ENCODE data around the gene TAGLN2.

Gene TAGLN2

GRCh38 chr1:159972443-159973205, 47.3 kb upstream of the TAGLN2 start:
- Histone ChIP-seq H3K4me3 (replicated peaks; ENCODE audit: insufficient read depth, low read length) (no peak overlapping the region), H3K27ac (replicated peaks) (no peak overlapping the region), H3K27me3 (ENCODE audit: insufficient read depth, poor library complexity, severe bottlenecking) (peaks cover 9% of the 10 kb centered on the region)
- no peak for DNase-seq (ENCODE audit: low read depth in 1 of 2, low spot score in 1 of 2)
- TF ChIP-seq REST (IDR thresholded peaks at IDR 0.05; ENCODE audit: insufficient replicate concordance, low read depth) (no peak), POLR2AphosphoS5 (IDR thresholded peaks at IDR 0.05; ENCODE audit: low read depth) (no peak), CTCF (IDR thresholded peaks at IDR 0.05; ENCODE audit: insufficient read depth, low read length) (no peak), SPI1 (IDR thresholded peaks at IDR 0.05; ENCODE audit: borderline replicate concordance, low read depth) (no peak), GABPA (IDR thresholded peaks at IDR 0.05; ENCODE audit: low read depth) (no peak)

- no peak for DNase-seq (ENCODE audit: low read depth in 1 of 2, low spot score in 1 of 2)
- TF ChIP-seq GABPA (IDR thresholded peaks at IDR 0.05; ENCODE audit: low read depth) (no peak), CTCF (IDR thresholded peaks at IDR 0.05; ENCODE audit: insufficient read depth, low read length) (no peak), REST (IDR thresholded peaks at IDR 0.05; ENCODE audit: insufficient replicate concordance, low read depth) (no peak), POLR2AphosphoS5 (IDR thresholded peaks at IDR 0.05; ENCODE audit: low read depth) (no peak), SPI1 (IDR thresholded peaks at IDR 0.05; ENCODE audit: borderline replicate concordance, low read depth) (no peak)
- H3K27ac ChIP-seq (replicated peaks): no peak overlapping the region
- no peak overlapping the region for H3K4me3 ChIP-seq (replicated peaks; ENCODE audit: insufficient read depth, low read length)
- peaks cover 6% of the 10 kb centered on the region for H3K27me3 ChIP-seq (ENCODE audit: insufficient read depth, poor library complexity, severe bottlenecking)
Observed at GRCh38 chr1:159970932-159971342, 45.6 kb upstream of the TAGLN2 start.

GRCh38 chr1:159968901-159969300, 43.6 kb upstream of the TAGLN2 start:
- TF ChIP-seq POLR2AphosphoS5 (IDR thresholded peaks at IDR 0.05; ENCODE audit: low read depth) (no peak), CTCF (IDR thresholded peaks at IDR 0.05; ENCODE audit: insufficient read depth, low read length) (no peak), SPI1 (IDR thresholded peaks at IDR 0.05; ENCODE audit: borderline replicate concordance, low read depth) (no peak), GABPA (IDR thresholded peaks at IDR 0.05; ENCODE audit: low read depth) (no peak), REST (IDR thresholded peaks at IDR 0.05; ENCODE audit: insufficient replicate concordance, low read depth) (no peak)
- no peak for DNase-seq (ENCODE audit: low read depth in 1 of 2, low spot score in 1 of 2)
- H3K4me3 ChIP-seq (replicated peaks; ENCODE audit: insufficient read depth, low read length): no peak overlapping the region
- H3K27me3 ChIP-seq (ENCODE audit: insufficient read depth, poor library complexity, severe bottlenecking): peaks cover 5% of the 10 kb centered on the region
- no peak overlapping the region for H3K27ac ChIP-seq (replicated peaks)
